NCI-H446 (cell line): Measurements from ENCODE around the gene RSKR.
A peak's percentile ranks its signal among the peaks of the same experiment; 100 is the strongest.
"Not testable (repeated sequence)": the region's sequence is repeated elsewhere in the genome, so short reads cannot be mapped to it uniquely, and the experiment has no call there.

ENCODE experiments used
- DNase-seq, 2 experiments: peaks; one replicate each; lab custom pipeline; 2025; lab: John Stamatoyannopoulos, UW

RSKR gene, protein sequence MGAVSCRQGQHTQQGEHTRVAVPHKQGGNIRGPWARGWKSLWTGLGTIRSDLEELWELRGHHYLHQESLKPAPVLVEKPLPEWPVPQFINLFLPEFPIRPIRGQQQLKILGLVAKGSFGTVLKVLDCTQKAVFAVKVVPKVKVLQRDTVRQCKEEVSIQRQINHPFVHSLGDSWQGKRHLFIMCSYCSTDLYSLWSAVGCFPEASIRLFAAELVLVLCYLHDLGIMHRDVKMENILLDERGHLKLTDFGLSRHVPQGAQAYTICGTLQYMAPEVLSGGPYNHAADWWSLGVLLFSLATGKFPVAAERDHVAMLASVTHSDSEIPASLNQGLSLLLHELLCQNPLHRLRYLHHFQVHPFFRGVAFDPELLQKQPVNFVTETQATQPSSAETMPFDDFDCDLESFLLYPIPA

DNA sequence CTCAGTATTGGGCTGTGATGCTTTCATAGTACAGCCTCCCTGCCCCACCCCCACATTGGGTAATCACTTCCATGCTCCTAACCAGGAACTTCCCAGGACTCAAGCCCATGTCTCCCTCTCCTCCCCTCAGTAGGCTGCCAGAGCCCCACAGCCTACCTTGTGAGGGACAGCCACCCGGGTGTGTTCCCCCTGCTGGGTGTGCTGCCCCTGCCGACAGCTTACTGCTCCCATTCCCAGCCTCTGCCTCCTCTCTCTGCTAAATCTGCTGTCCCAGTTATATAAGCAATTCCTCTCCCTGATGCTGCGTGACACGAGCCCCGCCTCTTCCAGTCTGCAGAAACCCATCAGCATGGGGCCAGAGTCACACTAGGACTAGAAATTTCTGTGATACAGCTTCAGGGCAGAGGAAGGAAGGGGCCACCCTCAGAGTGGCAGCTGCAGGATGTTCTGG is at the start of gene RSKR:
RSKR (minus strand) TSS at position 255 of the 451 bp plus-strand sequence; CDS start at position 231, 24 bp downstream.
- DNase-seq: no peak

GRCh38 chr17:28663723-28664122 is 49.7 kb upstream of the RSKR start:
- DNase-seq: no peak

DNA sequence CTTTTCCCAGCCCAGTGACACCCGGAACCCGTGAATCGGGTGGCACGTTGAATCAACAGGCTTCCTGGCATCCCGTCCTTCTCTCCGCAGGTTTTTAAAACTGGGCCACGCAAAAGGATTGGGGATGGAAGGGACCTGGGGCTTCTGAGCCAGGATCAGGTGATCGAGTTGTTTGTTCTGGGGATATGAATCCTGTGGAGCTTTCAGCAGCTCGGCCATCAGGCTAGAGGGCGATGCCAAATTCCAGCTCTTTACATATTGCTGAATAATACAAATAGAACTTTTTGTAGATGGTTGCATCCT is 48.5 kb upstream of the RSKR start:
- no peak for DNase-seq

GRCh38 chr17:28661635-28662526 is 47.9 kb upstream of the RSKR start, which contains the start of the genes SDF2 and SUPT6H:
SDF2 (minus strand) TSS chr17:28661906; CDS start chr17:28661876, 30 bp downstream.
SUPT6H (plus strand) TSS chr17:28662205; CDS start chr17:28673402, 11,197 bp downstream.
- peak; percentile 81 to 83 for DNase-seq

DNA sequence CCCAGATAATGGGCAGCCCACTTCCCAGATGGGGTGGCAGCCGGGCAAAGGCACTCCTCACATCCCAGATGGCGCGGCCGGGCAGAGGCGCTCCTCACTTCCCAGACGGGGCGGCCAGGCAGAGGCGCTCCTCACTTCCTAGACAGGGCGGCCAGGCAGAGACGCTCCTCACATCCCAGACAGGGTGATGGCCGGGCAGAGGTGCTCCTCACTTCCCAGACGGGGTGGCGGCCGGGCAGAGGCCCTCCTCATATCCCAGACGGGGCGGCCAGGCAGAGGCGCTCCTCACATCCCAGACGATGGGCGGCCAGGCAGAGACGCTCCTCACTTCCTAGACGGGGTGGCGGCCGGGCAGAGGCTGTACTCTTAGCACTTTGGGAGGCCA is 45.5 kb upstream of the RSKR start:
- not testable (repeated sequence) for DNase-seq

GRCh38 chr17:28658766-28659496 is 44.9 kb upstream of the RSKR start:
- not testable (repeated sequence) for DNase-seq

DNA sequence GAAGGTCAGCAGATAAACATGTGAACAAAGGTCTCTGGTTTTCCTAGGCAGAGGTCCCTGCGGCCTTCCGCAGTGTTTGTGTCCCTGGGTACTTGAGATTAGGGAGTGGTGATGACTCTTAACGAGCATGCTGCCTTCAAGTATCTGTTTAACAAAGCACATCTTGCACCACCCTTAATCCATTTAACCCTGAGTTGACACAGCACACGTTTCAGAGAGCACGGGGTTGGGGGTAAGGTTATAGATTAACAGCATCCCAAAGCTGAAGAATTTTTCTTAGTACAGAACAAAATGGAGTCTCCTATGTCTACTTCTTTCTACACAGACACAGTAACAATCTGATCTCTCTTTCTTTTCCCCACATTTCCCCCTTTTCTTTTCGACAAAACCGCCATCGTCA is 44.4 kb upstream of the RSKR start:
- not testable (repeated sequence) for DNase-seq

- no peak for DNase-seq
Measured at GRCh38 chr17:28657756-28658155, 43.8 kb upstream of the RSKR start.

DNA sequence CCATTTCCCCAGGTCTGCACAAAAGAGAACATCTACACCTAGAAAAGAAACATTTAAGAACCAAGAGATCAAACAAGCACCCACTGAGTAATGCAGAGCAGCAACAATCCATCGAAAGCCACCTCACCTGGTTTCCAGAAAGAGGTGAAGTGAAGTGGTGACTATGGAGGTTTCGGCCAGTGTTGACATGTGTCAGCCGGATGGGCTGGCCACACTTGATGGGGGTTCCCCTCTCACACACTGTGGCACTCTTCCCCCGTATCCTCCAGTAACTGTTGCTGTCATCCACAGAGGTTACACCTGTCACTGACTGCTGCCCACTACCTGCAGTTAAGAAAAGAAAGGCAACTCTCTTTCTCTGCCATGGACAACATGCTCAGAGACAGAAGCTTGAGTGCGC is 41.2 kb upstream of the RSKR start:
- no peak for DNase-seq

- DNase-seq: no peak
Measured at GRCh38 chr17:28648698-28649097, 34.7 kb upstream of the RSKR start.

GRCh38 chr17:28646039-28646754 is 32.2 kb upstream of the RSKR start:
- no peak for DNase-seq

DNA sequence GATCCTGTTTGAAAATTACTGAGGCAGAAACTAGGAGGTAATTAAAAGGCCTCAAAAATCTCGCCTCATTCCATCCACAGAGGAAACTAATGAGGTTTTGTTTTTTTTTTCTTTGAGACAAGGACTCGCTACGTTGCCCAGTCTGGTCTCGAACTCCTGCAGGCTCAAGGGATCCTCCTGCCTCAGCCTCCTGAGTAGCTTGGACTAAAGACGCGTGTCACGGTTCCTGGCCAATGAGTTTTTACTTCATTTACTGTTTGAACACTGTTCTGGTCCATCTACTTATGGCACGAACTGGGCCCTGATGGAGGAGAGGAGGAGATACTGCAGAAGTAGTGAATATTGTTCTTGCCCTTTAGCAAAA is 31.6 kb upstream of the RSKR start:
- DNase-seq: no peak

DNA sequence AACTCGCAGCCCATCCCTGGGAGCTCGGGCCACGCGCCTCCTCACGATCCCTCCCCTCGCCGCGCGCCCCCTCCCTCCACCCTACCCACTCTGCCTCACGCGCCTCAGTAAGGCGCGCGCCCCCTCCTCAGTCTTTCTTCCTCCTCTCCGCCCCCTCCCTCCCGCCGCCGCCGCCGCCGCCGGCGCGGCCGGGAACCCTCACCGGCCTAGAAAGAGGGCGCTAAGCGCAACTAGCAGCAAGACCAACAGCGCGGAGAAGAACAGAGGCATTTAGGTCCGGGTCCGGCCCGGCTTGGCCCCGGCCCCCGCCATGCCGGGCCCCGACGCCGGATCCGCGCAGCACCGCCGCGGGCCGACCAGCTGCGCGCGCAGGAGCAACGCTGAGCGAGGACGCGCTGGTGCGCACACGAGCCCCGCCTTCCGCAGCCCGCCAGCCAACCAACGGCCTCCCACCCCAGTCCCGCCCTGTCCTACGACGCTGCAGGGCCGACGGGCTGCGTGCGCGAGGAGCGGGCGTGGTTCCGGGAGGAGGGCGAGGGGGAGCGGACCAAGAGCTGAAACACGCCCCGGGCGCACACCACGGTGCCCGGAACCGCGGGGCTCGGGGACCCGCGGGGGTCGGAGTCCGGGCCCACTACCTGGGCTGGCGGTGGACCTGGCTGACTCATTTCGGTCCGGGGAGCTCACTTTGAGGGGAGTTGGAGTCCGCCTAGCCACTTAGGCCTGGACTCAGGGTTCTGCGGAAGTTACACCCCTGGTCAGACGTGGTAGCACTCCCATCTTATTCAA is 31.0 kb upstream of the RSKR start, which contains the start of gene BLTP2:
BLTP2 (minus strand) TSS at position 372 of the 789 bp plus-strand sequence; CDS start at position 270, 102 bp downstream.
- peak; percentile 82 to 96 for DNase-seq

- DNase-seq: peak in 1 of 2 experiments; percentile 43
Measured at GRCh38 chr17:28643983-28644786, 30.2 kb upstream of the RSKR start.

- no peak for DNase-seq
Measured at GRCh38 chr17:28641579-28641978, 27.6 kb upstream of the RSKR start.

- DNase-seq: no peak
Measured at GRCh38 chr17:28635506-28635905, 21.5 kb upstream of the RSKR start.

- DNase-seq: no peak
Measured at GRCh38 chr17:28634206-28634865, 20.4 kb upstream of the RSKR start.

GRCh38 chr17:28626818-28627217 is 12.8 kb upstream of the RSKR start:
- no peak for DNase-seq

DNA sequence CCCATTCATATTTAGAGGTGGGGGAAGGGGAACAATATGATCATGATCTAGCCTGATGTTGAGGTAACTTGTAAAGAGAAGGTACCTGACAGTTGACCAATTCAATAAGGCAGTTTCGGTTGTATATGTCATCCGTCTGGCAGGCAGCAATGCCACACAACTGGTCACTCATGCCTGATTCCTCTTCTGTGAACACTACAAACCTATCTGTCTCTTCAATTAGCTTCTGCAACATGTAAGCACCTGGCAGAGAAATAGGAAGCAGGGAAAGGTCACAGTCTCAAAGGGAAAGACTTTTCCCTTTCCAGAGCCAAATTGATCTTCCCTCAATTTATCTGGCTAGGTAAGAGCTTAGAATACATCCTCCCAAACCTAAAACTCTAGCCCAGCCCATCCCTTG is 10.2 kb upstream of the RSKR start:
- no peak for DNase-seq
